ENCODE data around the gene GP1BB.
A peak's percentile ranks its signal among the peaks of the same experiment; 100 is the strongest.

The GP1BB gene

GRCh38 chr22:19760058-19760950, 37.0 kb downstream of the GP1BB start, which contains the start of gene TBX1:
Gene TBX1, plus strand, starts transcription at chr22:19760778. Its CDS starts 66 bp downstream, at chr22:19760844.
- peaks cover 9% of the 10 kb centered on the region for H3F3A ChIP-seq (ENCODE audit: insufficient read depth, low read length)
- H3K27ac ChIP-seq (ENCODE audit: low read length): no peak within 1 kb of the TSS
- no peak for DNase-seq
- H3K4me2 ChIP-seq (ENCODE audit: low read depth, low read length): peak within 1 kb of the TSS; percentile 54; the same call in 1 of the 2 replicates
- H3K4me3 ChIP-seq (ENCODE audit: low read length): no peak within 1 kb of the TSS
- no peak within 1 kb of the TSS for H3K9ac ChIP-seq (ENCODE audit: low read length)
- H3K9me3 ChIP-seq (replicated peaks; ENCODE audit: insufficient read depth, low read length): no peaks in the 10 kb centered on the region
- no peaks in the 10 kb centered on the region for H3K9me2 ChIP-seq (replicated peaks; ENCODE audit: insufficient read depth, low read length)
- H4K20me1 ChIP-seq (ENCODE audit: insufficient read depth, low read length): no peaks in the 10 kb centered on the region
- H3K27me3 ChIP-seq (replicated peaks; ENCODE audit: insufficient read depth, low read length): peaks cover 85% of the 10 kb centered on the region
- no peaks in the 10 kb centered on the region for H3K36me3 ChIP-seq (replicated peaks; ENCODE audit: insufficient read depth, low read length)
- H2AFZ ChIP-seq (ENCODE audit: low read length): no peak within 1 kb of the TSS
- TF ChIP-seq EZH2 (optimal IDR thresholded peaks at IDR 0.05; ENCODE audit: low read depth, low read length) (peak; percentile 98), EZH2phosphoT487 (IDR thresholded peaks at IDR 0.05; ENCODE audit: low read length) (peak; percentile 55; the same call in 1 of the 2 replicates)
- TF ChIP-seq, protein P1, sequence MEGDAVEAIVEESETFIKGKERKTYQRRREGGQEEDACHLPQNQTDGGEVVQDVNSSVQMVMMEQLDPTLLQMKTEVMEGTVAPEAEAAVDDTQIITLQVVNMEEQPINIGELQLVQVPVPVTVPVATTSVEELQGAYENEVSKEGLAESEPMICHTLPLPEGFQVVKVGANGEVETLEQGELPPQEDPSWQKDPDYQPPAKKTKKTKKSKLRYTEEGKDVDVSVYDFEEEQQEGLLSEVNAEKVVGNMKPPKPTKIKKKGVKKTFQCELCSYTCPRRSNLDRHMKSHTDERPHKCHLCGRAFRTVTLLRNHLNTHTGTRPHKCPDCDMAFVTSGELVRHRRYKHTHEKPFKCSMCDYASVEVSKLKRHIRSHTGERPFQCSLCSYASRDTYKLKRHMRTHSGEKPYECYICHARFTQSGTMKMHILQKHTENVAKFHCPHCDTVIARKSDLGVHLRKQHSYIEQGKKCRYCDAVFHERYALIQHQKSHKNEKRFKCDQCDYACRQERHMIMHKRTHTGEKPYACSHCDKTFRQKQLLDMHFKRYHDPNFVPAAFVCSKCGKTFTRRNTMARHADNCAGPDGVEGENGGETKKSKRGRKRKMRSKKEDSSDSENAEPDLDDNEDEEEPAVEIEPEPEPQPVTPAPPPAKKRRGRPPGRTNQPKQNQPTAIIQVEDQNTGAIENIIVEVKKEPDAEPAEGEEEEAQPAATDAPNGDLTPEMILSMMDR (IDR thresholded peaks at IDR 0.05; ENCODE audit: low read length): no peak
- 0 out of 2 replicates have a peak, but pooled peaks cover 3% of the 10 kb centered on the region for H3K4me1 ChIP-seq (ENCODE audit: low read length)
- no peaks in the 10 kb centered on the region for H3K79me2 ChIP-seq (ENCODE audit: low read length)

GRCh38 chr22:19760951-19761724, 37.8 kb downstream of the GP1BB start:
- Histone ChIP-seq H3K9me2 (replicated peaks; ENCODE audit: insufficient read depth, low read length) (no peaks in the 10 kb centered on the region), H3K9me3 (replicated peaks; ENCODE audit: insufficient read depth, low read length) (no peaks in the 10 kb centered on the region), H3K36me3 (replicated peaks; ENCODE audit: insufficient read depth, low read length) (no peaks in the 10 kb centered on the region), H2AFZ (ENCODE audit: low read length) (no peak overlapping the region), H3K27me3 (replicated peaks; ENCODE audit: insufficient read depth, low read length) (peaks cover 82% of the 10 kb centered on the region), H3K4me3 (ENCODE audit: low read length) (no peak overlapping the region), H3K79me2 (ENCODE audit: low read length) (no peaks in the 10 kb centered on the region), H3K9ac (ENCODE audit: low read length) (no peak overlapping the region), H3K4me2 (ENCODE audit: low read depth, low read length) (no peak overlapping the region), H3K4me1 (ENCODE audit: low read length) (0 out of 2 replicates have a peak, but pooled peaks cover 3% of the 10 kb centered on the region), H3F3A (ENCODE audit: insufficient read depth, low read length) (peaks cover 9% of the 10 kb centered on the region), H3K27ac (ENCODE audit: low read length) (no peak overlapping the region), H4K20me1 (ENCODE audit: insufficient read depth, low read length) (no peaks in the 10 kb centered on the region)
- no peak for DNase-seq
- TF ChIP-seq EZH2phosphoT487 (IDR thresholded peaks at IDR 0.05; ENCODE audit: low read length) (no peak), EZH2 (optimal IDR thresholded peaks at IDR 0.05; ENCODE audit: low read depth, low read length) (no peak)
- TF ChIP-seq, protein P1 (IDR thresholded peaks at IDR 0.05; ENCODE audit: low read length): no peak

DNA sequence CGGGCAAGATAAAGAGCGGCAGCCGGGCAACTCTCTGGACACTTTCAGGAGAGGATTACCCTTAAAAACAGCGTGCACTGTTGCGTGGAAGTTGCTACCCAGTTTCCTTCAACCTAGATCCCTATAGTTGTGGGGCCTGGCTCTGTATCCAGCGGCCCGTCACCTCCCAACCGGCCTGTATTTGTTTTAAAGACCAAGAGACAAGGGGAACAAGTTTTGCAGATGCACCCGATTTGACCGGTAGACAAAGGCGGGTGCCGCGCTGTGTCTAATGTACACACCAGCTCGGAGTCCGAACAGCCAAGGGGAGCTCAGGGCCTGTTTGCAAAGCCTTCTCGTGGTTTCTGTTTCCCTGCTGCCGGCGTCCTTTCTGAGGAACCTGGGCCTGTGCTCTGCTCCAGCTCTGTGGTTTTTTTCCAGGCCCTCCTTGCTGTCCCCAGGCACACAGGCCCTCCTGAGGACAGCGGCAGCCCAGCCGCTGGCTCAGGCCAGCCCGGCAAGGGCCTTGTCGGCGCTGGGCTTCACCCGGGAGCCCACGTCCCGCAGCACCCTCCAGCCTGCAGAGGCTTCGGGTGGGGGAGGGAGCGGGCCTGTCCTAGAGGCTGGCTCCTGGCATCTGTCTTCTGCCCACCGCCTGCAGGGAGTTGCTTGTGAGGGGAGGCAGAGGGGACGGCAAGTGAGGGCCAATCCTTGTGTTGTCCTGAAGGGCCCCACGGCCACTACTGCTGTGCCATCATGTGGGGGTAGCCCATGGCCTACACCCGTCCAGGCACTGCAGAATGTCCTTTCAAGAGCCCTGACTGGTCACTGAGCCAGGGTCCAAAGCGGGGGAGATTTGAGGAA, 38.6 kb downstream of the GP1BB start:
- Histone ChIP-seq H2AFZ (ENCODE audit: low read length) (no peak overlapping the region), H3K79me2 (ENCODE audit: low read length) (no peaks in the 10 kb centered on the region), H3K9ac (ENCODE audit: low read length) (no peak overlapping the region), H4K20me1 (ENCODE audit: insufficient read depth, low read length) (no peaks in the 10 kb centered on the region), H3K4me2 (ENCODE audit: low read depth, low read length) (no peak overlapping the region), H3K4me3 (ENCODE audit: low read length) (no peak overlapping the region), H3K4me1 (ENCODE audit: low read length) (no peaks in the 10 kb centered on the region), H3K9me3 (replicated peaks; ENCODE audit: insufficient read depth, low read length) (no peaks in the 10 kb centered on the region), H3K27me3 (replicated peaks; ENCODE audit: insufficient read depth, low read length) (peaks cover 82% of the 10 kb centered on the region), H3K27ac (ENCODE audit: low read length) (no peak overlapping the region), H3K36me3 (replicated peaks; ENCODE audit: insufficient read depth, low read length) (no peaks in the 10 kb centered on the region), H3K9me2 (replicated peaks; ENCODE audit: insufficient read depth, low read length) (no peaks in the 10 kb centered on the region), H3F3A (ENCODE audit: insufficient read depth, low read length) (peaks cover 9% of the 10 kb centered on the region)
- no peak for DNase-seq
- TF ChIP-seq, protein P1 (IDR thresholded peaks at IDR 0.05; ENCODE audit: low read length): no peak
- TF ChIP-seq EZH2 (optimal IDR thresholded peaks at IDR 0.05; ENCODE audit: low read depth, low read length): no peak
